CD4-positive, alpha-beta T cell treated with Interleukin-6 at 100 ng/mL for 8 hours (primary cell): Measurements from ENCODE around the gene DCD.
"Not testable (repeated sequence)": the region's sequence is repeated elsewhere in the genome, so short reads cannot be mapped to it uniquely, and the experiment has no call there.

Experiments
- DNase-seq: peaks from one replicate; pipeline ENCODE4 v3.0.0-alpha.2; 2020; ENCODE audit warnings: mixed read lengths, low spot score

The DCD gene

GRCh38 chr12:54653025-54653424 lies 4.9 kb upstream of the DCD start:
- DNase-seq, result no peak

- DNase-seq, result no peak
Measured at GRCh38 chr12:54650889-54651288, 2.7 kb upstream of the DCD start.

- no peak for DNase-seq
Measured at GRCh38 chr12:54650409-54650808, 2.2 kb upstream of the DCD start.

- DNase-seq, result no peak
Measured at GRCh38 chr12:54649825-54650224, 1.7 kb upstream of the DCD start.

GRCh38 chr12:54641554-54641953 lies 6.6 kb downstream of the DCD start:
- no peak for DNase-seq

GRCh38 chr12:54641089-54641488 lies 7.1 kb downstream of the DCD start:
- DNase-seq, result no peak

GRCh38 chr12:54639112-54639511 lies 9.1 kb downstream of the DCD start:
- DNase-seq, result not testable (repeated sequence)

- no peak for DNase-seq
Measured at GRCh38 chr12:54634795-54635194, 13.4 kb downstream of the DCD start, which contains the start of gene LACRT. Gene LACRT, minus strand, starts transcription at chr12:54634895. Its CDS starts 54 bp downstream, at chr12:54634841.

- no peak for DNase-seq
Measured at GRCh38 chr12:54631988-54632728, 16.0 kb downstream of the DCD start.

- DNase-seq, result no peak
Measured at GRCh38 chr12:54631551-54631950, 16.6 kb downstream of the DCD start.

- DNase-seq, result no peak
Measured at GRCh38 chr12:54629925-54630324, 18.2 kb downstream of the DCD start.

GRCh38 chr12:54628186-54628846 lies 19.8 kb downstream of the DCD start:
- DNase-seq, result no peak

- no peak for DNase-seq
Measured at GRCh38 chr12:54627304-54627703, 20.9 kb downstream of the DCD start.

GRCh38 chr12:54625598-54625997 lies 22.6 kb downstream of the DCD start:
- DNase-seq, result no peak

GRCh38 chr12:54624315-54625279 lies 23.6 kb downstream of the DCD start:
- no peak for DNase-seq

- DNase-seq, result no peak
Measured at GRCh38 chr12:54622463-54623183, 25.5 kb downstream of the DCD start.

GRCh38 chr12:54616933-54617680 lies 31.1 kb downstream of the DCD start:
- DNase-seq, result no peak

- no peak for DNase-seq
Measured at GRCh38 chr12:54612225-54612750, 35.9 kb downstream of the DCD start.

GRCh38 chr12:54611715-54612149 lies 36.4 kb downstream of the DCD start:
- DNase-seq, result no peak

- DNase-seq, result no peak
Measured at GRCh38 chr12:54608769-54609168, 39.4 kb downstream of the DCD start.

- DNase-seq, result no peak
Measured at GRCh38 chr12:54608156-54608555, 40.0 kb downstream of the DCD start.
